Liver (tissue), 9 donors: ENCODE data around the gene SRXN1. TPM values are rescaled to one million over a fixed set of nuclear protein-coding genes. Genes with fewer than 3 reads are reported as not detected.

Experiments
- DNase-seq: peaks from one replicate; pipeline ENCODE4 v3.0.0-alpha.2; 2017; ENCODE audit warnings: low spot score
- H3K27ac ChIP-seq, 2 donors: one replicate each; pipeline ENCODE4 v1.7.0; 2013; ENCODE audit warnings: inconsistent platforms in 2 of 2, low read length in 2 of 2, control low read depth in 1 of 2, low read depth in 1 of 2, mild to moderate bottlenecking in 1 of 2
- H3K27me3 ChIP-seq, 4 donors: one replicate each; pipeline versions ENCODE4 v1.6.1 to v1.7.0; 2013; ENCODE audit warnings: low read length in 3 of 4, inconsistent platforms in 1 of 4, mild to moderate bottlenecking in 1 of 4, moderate library complexity in 1 of 4; ENCODE audit not compliant: control insufficient read depth in 4 of 4, insufficient read depth in 4 of 4
- H3K36me3 ChIP-seq, 4 donors: one replicate each; pipeline versions ENCODE4 v1.6.1 to v1.7.0; 2013; ENCODE audit warnings: low read length in 3 of 4, mild to moderate bottlenecking in 3 of 4, low read depth in 1 of 4, moderate library complexity in 1 of 4; ENCODE audit not compliant: control insufficient read depth in 4 of 4, insufficient read depth in 3 of 4
- H3K4me1 ChIP-seq, 4 donors: one replicate each; pipeline versions ENCODE4 v1.6.1 to v1.7.0; 2013; ENCODE audit warnings: low read length in 3 of 4, mild to moderate bottlenecking in 3 of 4, moderate library complexity in 1 of 4; ENCODE audit not compliant: control insufficient read depth in 4 of 4, insufficient read depth in 4 of 4
- H3K4me3 ChIP-seq, 3 donors: one replicate each; pipeline versions ENCODE4 v1.6.1 to v1.7.0; 2013; ENCODE audit warnings: low read length in 3 of 3, control low read depth in 1 of 3, low read depth in 1 of 3, mild to moderate bottlenecking in 1 of 3
- H3K9ac ChIP-seq, 2 donors: one replicate each; pipeline ENCODE4 v1.7.0; 2013; ENCODE audit warnings: low read length in 2 of 2, mild to moderate bottlenecking in 2 of 2, moderate library complexity in 2 of 2, control low read depth in 1 of 2, low read depth in 1 of 2
- H3K9me3 ChIP-seq, 4 donors: one replicate each; pipeline versions ENCODE4 v1.6.1 to v1.7.0; 2013; ENCODE audit warnings: low read length in 3 of 4; ENCODE audit not compliant: control insufficient read depth in 4 of 4
- ATF3 ChIP-seq: IDR thresholded peaks from 2 replicates; pipeline ENCODE4 v1.6.1; 2016; ENCODE audit warnings: antibody characterized with exemption
- EGR1 ChIP-seq, 2 donors: IDR thresholded peaks; 2 replicates each; pipeline ENCODE4 v1.6.1; 2016 to 2018; ENCODE audit warnings: antibody characterized with exemption in 2 of 2, low read depth in 2 of 2
- FOXA1 ChIP-seq: IDR thresholded peaks from 2 replicates; pipeline ENCODE4 v1.6.1; 2016; ENCODE audit warnings: antibody characterized with exemption
- FOXA2 ChIP-seq: IDR thresholded peaks from 2 replicates; pipeline ENCODE4 v1.6.1; 2016; ENCODE audit warnings: antibody characterized with exemption
- GABPA ChIP-seq, 2 donors: IDR thresholded peaks in 1 of 2; conservative IDR thresholded peaks in 1 of 2; 2 replicates each; pipeline ENCODE4 v1.6.1; 2016; ENCODE audit warnings: antibody characterized with exemption in 2 of 2, mild to moderate bottlenecking in 1 of 2, moderate library complexity in 1 of 2
- HNF4A ChIP-seq, 2 donors: conservative IDR thresholded peaks; 2 replicates each; pipeline ENCODE4 v1.6.1; 2016; ENCODE audit warnings: antibody characterized with exemption in 2 of 2, mild to moderate bottlenecking in 2 of 2
- HNF4G ChIP-seq: IDR thresholded peaks from 2 replicates; pipeline ENCODE4 v1.6.1; 2016; ENCODE audit warnings: antibody characterized with exemption
- JUND ChIP-seq, 2 donors: IDR thresholded peaks; 2 replicates each; pipeline ENCODE4 v1.6.1; 2016; ENCODE audit warnings: antibody characterized with exemption in 2 of 2
- MAX ChIP-seq: IDR thresholded peaks from 2 replicates; pipeline ENCODE4 v1.6.1; 2016; ENCODE audit warnings: antibody characterized with exemption
- NR2F2 ChIP-seq: IDR thresholded peaks from 2 replicates; pipeline ENCODE4 v1.6.1; 2016; ENCODE audit warnings: antibody characterized with exemption
- RAD21 ChIP-seq, 2 donors: IDR thresholded peaks; 2 replicates each; pipeline ENCODE4 v1.6.1; 2016; ENCODE audit warnings: antibody characterized with exemption in 2 of 2, mild to moderate bottlenecking in 2 of 2
- REST ChIP-seq: IDR thresholded peaks from 2 replicates; pipeline ENCODE4 v1.6.1; 2016; ENCODE audit warnings: antibody characterized with exemption, mild to moderate bottlenecking
- RXRA ChIP-seq, 2 donors: IDR thresholded peaks; 2 replicates each; pipeline ENCODE4 v1.6.1; 2017 to 2018; ENCODE audit warnings: antibody characterized with exemption in 2 of 2, mild to moderate bottlenecking in 1 of 2
- SP1 ChIP-seq: IDR thresholded peaks from 2 replicates; pipeline ENCODE4 v1.6.1; 2018; ENCODE audit warnings: antibody characterized with exemption, mild to moderate bottlenecking
- TAF1 ChIP-seq: conservative IDR thresholded peaks from 2 replicates; pipeline ENCODE4 v1.6.1; 2016; ENCODE audit warnings: antibody characterized with exemption, mild to moderate bottlenecking
- YY1 ChIP-seq: IDR thresholded peaks from 2 replicates; pipeline ENCODE4 v1.6.1; 2016; ENCODE audit warnings: antibody characterized with exemption, mild to moderate bottlenecking
- ZBTB33 ChIP-seq: IDR thresholded peaks from 2 replicates; pipeline ENCODE4 v1.6.1; 2016; ENCODE audit warnings: antibody characterized with exemption
- WGBS: extraction: QIAGEN DNeasy Blood & Tissue Kit; methylation state at CpG from one replicate; pipeline ENCODE4 v1.1.7; 2013; 5-methylcytosine and 5-hydroxymethylcytosine counted together
- polyA plus RNA-seq, 2 donors: library from polyadenylated mRNA; stranded (reverse) in 1 of 2; unstranded in 1 of 2; fragments of 200-250 nt in 1 of 2; fragments of >200 nt in 1 of 2; fragmentation: Nextera tagmentation in 1 of 2; extraction: Ambion mirVana in 1 of 2; gene quantifications; one replicate each; pipeline versions ENCODE4 v1.2.1 to v1.2.3, GENCODE V29; 2013 to 2015
- total RNA-seq, 2 donors: library from RNA; depleted of rRNA; stranded (reverse); fragments of >200 nt; gene quantifications; one replicate each; pipeline ENCODE4 v1.2.3, GENCODE V29; 2014
- TF ChIP-seq, protein P1 (sequence below): fragments of 150-350 bp; IDR thresholded peaks from 2 replicates; pipeline ENCODE4 v1.5.1; 2017; ENCODE audit warnings: improper control_type of control experiment, low read depth, low read length; ENCODE audit not compliant: missing input control
- donor health status: healthy.
- donor health status: healthy.
- donor health status: healthy.
- donor health status: healthy.
- donor health status: healthy.

The SRXN1 gene
- total and polyA plus RNA-seq, 4 donors: 14.3 to 60.2 (median 24.8) TPM

- WGBS: 18% methylated on average over 31 of the region's 31 CpGs
- DNase-seq: no peak
- H3K27ac ChIP-seq: peak overlapping the region; percentile 57 to 81
- H3K4me3 ChIP-seq: peak overlapping the region; percentile 53 to 83 (median 62)
- no peaks in the 10 kb centered on the region for H3K27me3 ChIP-seq
- TF ChIP-seq ATF3 (no peak), ZBTB33 (no peak), TAF1 (no peak), HNF4A (conservative IDR thresholded peaks at IDR 0.05) (peak; percentile 9 to 47), JUND (IDR thresholded peaks at IDR 0.05) (no peak), RXRA (IDR thresholded peaks at IDR 0.05) (peak; percentile 20 to 76), YY1 (no peak), RAD21 (IDR thresholded peaks at IDR 0.05) (no peak), NR2F2 (no peak), SP1 (peak; percentile 34), EGR1 (IDR thresholded peaks at IDR 0.05; ENCODE audit: low read depth in 2 of 2) (no peak), HNF4G (no peak), FOXA2 (no peak), FOXA1 (no peak), GABPA (IDR thresholded peaks at IDR 0.05 in 1 of 2, conservative IDR thresholded peaks at IDR 0.05 in 1 of 2) (no peak), MAX (no peak), REST (no peak)
- TF ChIP-seq, protein P1, sequence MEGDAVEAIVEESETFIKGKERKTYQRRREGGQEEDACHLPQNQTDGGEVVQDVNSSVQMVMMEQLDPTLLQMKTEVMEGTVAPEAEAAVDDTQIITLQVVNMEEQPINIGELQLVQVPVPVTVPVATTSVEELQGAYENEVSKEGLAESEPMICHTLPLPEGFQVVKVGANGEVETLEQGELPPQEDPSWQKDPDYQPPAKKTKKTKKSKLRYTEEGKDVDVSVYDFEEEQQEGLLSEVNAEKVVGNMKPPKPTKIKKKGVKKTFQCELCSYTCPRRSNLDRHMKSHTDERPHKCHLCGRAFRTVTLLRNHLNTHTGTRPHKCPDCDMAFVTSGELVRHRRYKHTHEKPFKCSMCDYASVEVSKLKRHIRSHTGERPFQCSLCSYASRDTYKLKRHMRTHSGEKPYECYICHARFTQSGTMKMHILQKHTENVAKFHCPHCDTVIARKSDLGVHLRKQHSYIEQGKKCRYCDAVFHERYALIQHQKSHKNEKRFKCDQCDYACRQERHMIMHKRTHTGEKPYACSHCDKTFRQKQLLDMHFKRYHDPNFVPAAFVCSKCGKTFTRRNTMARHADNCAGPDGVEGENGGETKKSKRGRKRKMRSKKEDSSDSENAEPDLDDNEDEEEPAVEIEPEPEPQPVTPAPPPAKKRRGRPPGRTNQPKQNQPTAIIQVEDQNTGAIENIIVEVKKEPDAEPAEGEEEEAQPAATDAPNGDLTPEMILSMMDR: no peak
- H3K36me3 ChIP-seq: no peaks in the 10 kb centered on the region
- H3K9me3 ChIP-seq: no peaks in the 10 kb centered on the region
- H3K9ac ChIP-seq: peak overlapping the region; percentile 41 to 61
- peaks cover 5 to 20% (median 11%) of the 10 kb centered on the region in 4 donors for H3K4me1 ChIP-seq
Observed at GRCh38 chr20:653590-654416, 803 bp upstream of the SRXN1 start.
